Progenitor cell of endocrine pancreas (in vitro differentiated cells): ENCODE measurements around the gene AKAP1. TPM values are rescaled to one million over a fixed set of nuclear protein-coding genes. Genes with fewer than 3 reads are reported as not detected.

Experiments
- DNase-seq: peaks from one replicate; pipeline ENCODE4 v3.0.0; 2021; ENCODE audit warnings: low spot score; ENCODE audit not compliant: unreplicated experiment
- H3K27ac Mint-ChIP-seq: 2 replicates; pipeline ENCODE4 v1.8.0; 2021; ENCODE audit warnings: mild to moderate bottlenecking, moderate library complexity, mixed read lengths
- H3K27me3 Mint-ChIP-seq: 2 replicates; pipeline ENCODE4 v1.8.0; 2021; ENCODE audit warnings: mixed read lengths
- H3K36me3 Mint-ChIP-seq: 2 replicates; pipeline ENCODE4 v1.8.0; 2022; ENCODE audit warnings: mixed read lengths; ENCODE audit not compliant: insufficient read depth
- H3K4me1 Mint-ChIP-seq: 2 replicates; pipeline ENCODE4 v1.8.0; 2021; ENCODE audit warnings: low read depth, mixed read lengths
- H3K4me3 Mint-ChIP-seq: 2 replicates; pipeline ENCODE4 v1.8.0; 2021; ENCODE audit warnings: low read depth, mild to moderate bottlenecking, moderate library complexity, mixed read lengths
- H3K9me3 Mint-ChIP-seq: 2 replicates; pipeline ENCODE4 v1.8.0; 2021; ENCODE audit warnings: low read depth, mixed read lengths
- CTCF ChIP-seq: fragments of 200-600 bp; sonication (generic); IDR thresholded peaks from one replicate; pipeline ENCODE4 v1.5.0; 2021; ENCODE audit warnings: antibody characterized with exemption, mild to moderate bottlenecking; ENCODE audit not compliant: unreplicated experiment
- total RNA-seq: library from RNA; stranded (reverse); gene quantifications from 2 replicates; pipeline ENCODE4 v1.2.1, GENCODE V29; 2021

AKAP1 gene
- total RNA-seq, 1 donor from 2014 or later = 63.3 TPM

GRCh38 chr17:57136355-57136754, 51.3 kb downstream of the AKAP1 start:
- Mint-ChIP-seq H3K4me3 (no peak overlapping the region), H3K27ac (no peak overlapping the region), H3K4me1 (peaks cover 3% of the 10 kb centered on the region), H3K9me3 (no peaks in the 10 kb centered on the region), H3K27me3 (peaks cover 27% of the 10 kb centered on the region), H3K36me3 (no peaks in the 10 kb centered on the region)
- no peak for TF ChIP-seq CTCF
- no peak for DNase-seq

GRCh38 chr17:57138030-57138911, 53.2 kb downstream of the AKAP1 start:
- no peak for TF ChIP-seq CTCF
- no peaks in the 10 kb centered on the region for H3K36me3 Mint-ChIP-seq
- H3K27me3 Mint-ChIP-seq = peaks cover 21% of the 10 kb centered on the region
- no peak overlapping the region for H3K4me3 Mint-ChIP-seq
- peaks cover 5% of the 10 kb centered on the region for H3K4me1 Mint-ChIP-seq
- DNase-seq = no peak
- H3K9me3 Mint-ChIP-seq = no peaks in the 10 kb centered on the region
- H3K27ac Mint-ChIP-seq = no peak overlapping the region

GRCh38 chr17:57138956-57139576, 54.0 kb downstream of the AKAP1 start:
- H3K9me3 Mint-ChIP-seq = no peaks in the 10 kb centered on the region
- no peak overlapping the region for H3K4me3 Mint-ChIP-seq
- peaks cover 5% of the 10 kb centered on the region for H3K4me1 Mint-ChIP-seq
- no peaks in the 10 kb centered on the region for H3K36me3 Mint-ChIP-seq
- H3K27ac Mint-ChIP-seq = no peak overlapping the region
- peaks cover 19% of the 10 kb centered on the region for H3K27me3 Mint-ChIP-seq
- TF ChIP-seq CTCF = no peak
- DNase-seq = no peak

GRCh38 chr17:57140316-57140715, 55.3 kb downstream of the AKAP1 start:
- H3K4me3 Mint-ChIP-seq = no peak overlapping the region
- H3K27me3 Mint-ChIP-seq = peaks cover 22% of the 10 kb centered on the region
- DNase-seq = no peak
- peaks cover 5% of the 10 kb centered on the region for H3K4me1 Mint-ChIP-seq
- no peak overlapping the region for H3K27ac Mint-ChIP-seq
- no peak for TF ChIP-seq CTCF
- H3K9me3 Mint-ChIP-seq = no peaks in the 10 kb centered on the region
- H3K36me3 Mint-ChIP-seq = no peaks in the 10 kb centered on the region

GRCh38 chr17:57142925-57143324, 57.9 kb downstream of the AKAP1 start:
- Mint-ChIP-seq H3K36me3 (no peaks in the 10 kb centered on the region), H3K4me1 (peaks cover 2% of the 10 kb centered on the region), H3K27ac (no peak overlapping the region)

More at GRCh38 chr17:57142925-57143324, 57.9 kb downstream of the AKAP1 start:
- Mint-ChIP-seq H3K9me3 (no peaks in the 10 kb centered on the region), H3K4me3 (no peak overlapping the region), H3K27me3 (peaks cover 14% of the 10 kb centered on the region)
- DNase-seq = no peak
- TF ChIP-seq CTCF = no peak
